SKM-1 treated with dmso at 0.1 percent for 144 hours (cell line): ENCODE results near the gene FBRS.

Experiments used
- DNase-seq: peaks from one replicate; lab custom pipeline; 2025; ENCODE audit not compliant: unreplicated experiment; lab: John Stamatoyannopoulos, UW

FBRS gene

DNA sequence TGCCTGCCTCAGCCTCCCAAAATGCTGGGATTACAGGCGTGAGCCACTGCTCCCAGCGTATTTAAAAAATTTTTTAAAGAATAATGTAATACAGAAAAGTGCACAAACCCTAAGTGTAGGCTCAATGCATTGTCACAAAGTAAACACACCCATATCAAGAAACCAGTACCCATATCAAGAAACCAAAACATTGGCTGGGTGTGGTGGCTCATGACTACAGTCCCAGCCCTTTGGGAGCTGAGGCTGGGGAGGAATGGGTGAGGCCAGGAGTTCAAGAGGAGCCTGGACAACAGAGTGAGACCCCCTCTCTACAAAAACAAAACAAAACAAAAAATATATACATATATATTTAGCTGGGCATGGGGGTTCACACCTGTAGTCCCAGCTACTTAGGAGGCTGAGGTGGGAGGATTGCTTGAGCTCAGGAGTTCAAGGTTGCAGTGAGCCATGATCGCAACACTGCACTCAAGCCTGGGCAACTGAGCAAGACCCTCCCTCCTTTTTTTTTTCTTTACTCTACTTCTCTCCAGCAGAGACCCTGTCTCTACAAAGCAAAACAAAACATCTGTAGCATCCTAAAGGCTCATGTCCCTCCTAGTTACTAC is 16.8 kb upstream of the FBRS start:
- no peak for DNase-seq

DNA sequence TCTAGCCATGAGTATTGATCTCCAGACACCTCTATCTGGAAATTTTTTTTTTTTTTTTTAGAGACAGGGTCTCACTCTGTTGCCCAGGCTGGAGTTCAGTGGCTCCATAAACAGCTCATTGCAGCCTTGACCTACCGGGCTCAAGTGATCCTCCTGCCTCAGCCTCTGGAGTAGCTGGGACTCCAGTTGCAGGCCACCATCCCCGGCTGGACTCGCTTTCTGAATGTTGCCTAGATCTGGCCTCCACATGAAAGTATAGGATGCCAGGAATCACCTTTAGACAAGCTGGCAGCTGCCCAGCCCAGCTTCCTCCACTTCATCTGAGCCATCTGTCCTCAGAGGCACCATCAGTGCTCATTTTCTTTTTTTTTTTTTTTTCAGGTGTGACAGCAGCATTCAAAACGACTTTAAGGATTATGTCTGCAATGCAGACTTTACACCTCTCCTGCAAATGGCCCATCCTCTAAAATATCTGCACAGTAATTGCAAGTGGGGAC is 13.8 kb upstream of the FBRS start:
- no peak for DNase-seq

GRCh38 chr16:30645727-30646126 is 12.5 kb upstream of the FBRS start:
- DNase-seq, result no peak

GRCh38 chr16:30647274-30647571 is 11.0 kb upstream of the FBRS start:
- DNase-seq, result no peak

- DNase-seq, result no peak
These were observed 8.4 kb upstream of the FBRS start for GRCh38 chr16:30649725-30650368.

DNA sequence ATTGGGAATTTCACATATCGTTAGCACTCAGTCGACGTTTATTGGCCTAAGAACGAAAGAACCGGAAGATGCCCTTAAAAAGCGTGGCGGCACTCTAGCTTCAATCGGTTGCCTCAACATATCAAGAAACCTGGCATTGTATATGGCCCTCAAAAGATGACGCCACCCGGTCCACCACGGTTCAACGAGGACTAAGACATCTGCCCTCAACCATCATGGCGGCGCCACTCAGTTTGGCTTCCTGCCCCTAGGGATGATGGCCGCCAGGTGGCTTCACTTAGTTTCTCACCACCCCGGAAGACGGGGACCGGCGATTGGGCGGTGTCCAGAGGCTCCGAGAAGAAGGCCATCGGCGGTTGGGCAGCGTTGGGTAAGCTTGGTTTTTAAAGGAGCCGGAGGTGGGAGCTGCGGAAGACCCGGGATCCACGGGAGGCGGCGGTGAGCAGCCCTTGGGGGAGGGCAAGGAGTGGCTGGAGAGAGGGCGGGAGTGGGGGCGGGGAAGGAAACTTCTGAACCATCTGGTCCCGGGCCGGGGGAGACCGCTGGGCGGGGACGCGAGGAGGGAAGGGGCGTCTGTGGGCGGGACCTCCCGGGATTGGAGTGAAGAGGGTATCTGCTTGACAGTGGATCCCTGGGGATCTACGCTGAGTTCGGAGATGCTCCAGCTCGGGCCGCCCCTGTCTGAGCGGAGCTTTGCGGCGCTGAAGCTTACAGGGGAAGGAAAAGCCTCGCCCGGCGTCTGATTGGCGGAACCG is 7.7 kb upstream of the FBRS start, which contains the start of gene PRR14:
Gene PRR14 (plus strand): TSS at position 592 of the 755 bp plus-strand sequence. CDS start 686 bp downstream, outside the sequence.
- DNase-seq, result peak; percentile 97

- DNase-seq, result peak; percentile 45
These were observed 6.9 kb upstream of the FBRS start for GRCh38 chr16:30651124-30652004.

DNA sequence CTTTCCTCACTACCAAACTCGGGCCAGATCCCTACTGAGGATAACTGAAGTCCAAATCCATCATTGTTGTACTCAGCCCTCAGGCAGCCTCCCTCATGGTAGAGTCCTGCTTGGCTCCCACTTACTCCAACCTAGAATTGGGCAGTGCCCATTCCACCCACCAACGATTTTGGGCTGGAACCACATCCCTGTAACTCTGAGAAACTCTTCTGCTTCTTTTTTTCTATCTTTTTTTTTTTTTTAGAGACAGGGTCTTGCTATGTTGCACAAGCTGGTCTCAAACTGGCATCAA is 6.3 kb upstream of the FBRS start:
- no peak for DNase-seq

DNA sequence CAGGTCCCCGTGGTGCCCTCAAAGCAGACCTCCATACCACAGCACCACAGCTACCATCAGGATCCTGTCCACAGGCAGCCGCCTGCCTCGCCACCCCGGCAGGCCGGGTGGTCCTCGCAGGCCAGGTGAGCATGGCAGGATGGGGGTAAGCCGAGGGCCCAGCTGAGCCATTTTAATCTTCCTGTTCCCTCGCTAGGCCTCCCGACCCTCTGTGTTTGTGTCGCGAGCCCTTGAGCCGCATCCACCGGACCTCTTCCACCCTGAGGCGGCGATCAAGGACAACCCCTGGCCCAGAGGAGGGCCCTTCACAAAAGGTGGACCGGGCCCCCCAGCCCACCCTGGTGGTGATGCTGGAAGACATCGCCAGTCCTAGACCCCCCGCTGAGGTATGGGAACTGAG is 5.5 kb upstream of the FBRS start:
- no peak for DNase-seq

DNA sequence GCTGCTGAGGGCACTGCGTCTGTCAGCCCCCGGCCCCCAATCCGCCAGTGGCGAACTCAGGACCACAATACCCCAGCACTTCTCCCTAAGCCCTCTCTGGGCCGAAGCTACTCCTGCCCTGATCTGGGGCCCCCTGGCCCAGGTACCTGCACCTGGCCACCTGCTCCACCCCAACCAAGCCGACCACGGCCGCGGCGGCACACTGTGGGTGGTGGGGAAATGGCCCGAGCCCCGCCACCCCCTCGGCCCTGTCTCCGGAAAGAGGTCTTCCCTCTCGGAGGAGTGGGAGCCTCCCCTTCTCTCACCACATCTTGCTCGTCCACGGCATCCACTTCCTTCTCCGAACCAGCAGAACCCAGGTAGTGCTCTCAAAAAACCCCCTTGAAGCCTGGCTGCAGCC is 3.4 kb upstream of the FBRS start:
- DNase-seq, result no peak

- no peak for DNase-seq
These were observed 2.4 kb upstream of the FBRS start for GRCh38 chr16:30655815-30656347.

GRCh38 chr16:30656388-30656787 is 1.8 kb upstream of the FBRS start:
- DNase-seq, result no peak

DNA sequence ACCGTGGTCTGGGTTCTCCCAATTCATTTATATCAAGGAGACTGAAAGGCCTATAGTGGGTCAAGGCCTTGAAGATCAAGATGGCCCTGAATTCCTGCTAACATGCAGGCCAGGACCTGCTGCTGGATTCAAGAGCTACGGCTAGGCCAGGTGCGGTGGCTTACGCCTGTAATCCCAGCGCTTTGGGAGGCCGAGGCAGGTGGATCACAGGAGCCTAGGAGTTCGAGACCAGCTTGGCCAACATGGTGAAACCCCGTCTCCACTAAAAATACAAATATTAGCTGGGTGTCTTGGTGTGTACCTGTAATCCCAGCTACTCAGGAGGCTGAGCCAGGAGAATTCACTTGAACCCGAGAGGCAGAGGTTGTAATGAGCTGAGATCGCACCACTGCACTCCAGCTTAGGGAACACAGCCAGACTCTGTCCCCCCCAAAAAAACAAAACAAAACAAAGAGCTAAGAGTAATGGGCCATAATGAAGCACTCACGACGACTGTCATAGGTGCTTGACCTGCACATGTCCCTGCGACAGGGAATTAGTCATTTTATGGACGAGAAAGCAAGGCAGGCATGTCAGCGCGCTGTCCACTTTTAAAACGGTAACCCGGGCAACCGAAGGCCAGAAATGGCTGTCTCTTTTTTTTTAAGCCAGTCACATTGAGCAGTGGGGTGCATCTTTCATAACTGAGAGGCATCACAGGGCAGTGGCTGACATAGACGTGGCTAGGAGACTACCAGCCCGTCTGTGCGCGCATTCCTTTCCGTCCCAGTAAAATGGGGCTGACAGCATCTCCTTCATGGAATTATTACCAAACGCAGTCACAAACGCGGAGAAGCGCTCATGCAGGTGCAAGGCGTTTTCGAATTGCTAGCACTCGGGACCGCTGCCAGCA is 1.0 kb upstream of the FBRS start:
- no peak for DNase-seq

DNA sequence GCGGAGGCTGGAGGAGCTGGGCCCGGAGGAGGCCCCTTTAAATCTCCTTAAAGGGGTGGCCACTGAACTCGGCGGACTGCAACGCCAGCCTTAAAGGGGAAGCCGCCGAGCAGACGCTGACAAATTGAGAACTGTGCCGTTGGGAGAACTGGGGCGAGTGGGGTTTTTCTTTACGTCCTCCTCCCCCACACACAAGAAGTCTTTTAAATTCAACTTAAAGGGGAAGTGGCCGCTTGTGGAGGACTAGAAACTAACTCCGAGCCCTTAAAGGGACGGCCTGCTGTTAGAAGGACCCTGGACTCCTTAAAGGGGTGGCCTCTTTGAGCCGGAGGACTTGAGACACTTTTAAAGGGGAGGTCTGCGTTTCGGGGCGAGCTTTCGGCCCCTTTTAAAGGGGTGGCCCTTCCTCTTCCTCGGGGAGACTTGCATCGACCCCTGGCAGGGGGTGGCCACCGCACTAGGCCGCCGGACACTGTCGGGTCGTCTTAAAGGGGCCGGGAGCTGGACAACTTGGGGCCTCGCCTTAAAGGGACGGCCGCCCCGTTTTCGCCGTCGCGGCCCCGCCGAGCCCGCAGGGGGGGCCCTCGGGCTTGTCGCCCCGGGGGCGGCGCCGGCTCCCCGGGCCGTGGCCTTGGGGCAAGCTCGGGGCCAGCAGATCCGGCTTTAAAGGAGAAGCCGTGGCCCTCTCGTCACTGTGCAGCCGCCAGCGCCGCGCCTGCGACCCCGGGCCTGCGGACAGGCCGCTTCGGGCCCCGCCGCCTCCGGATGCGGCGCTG is 688 bp downstream of the FBRS start:
- peak; percentile 100 for DNase-seq

GRCh38 chr16:30659507-30660423 is 1.5 kb downstream of the FBRS start:
- DNase-seq, result peak; percentile 18

GRCh38 chr16:30660424-30661261 is 2.4 kb downstream of the FBRS start:
- no peak for DNase-seq

DNA sequence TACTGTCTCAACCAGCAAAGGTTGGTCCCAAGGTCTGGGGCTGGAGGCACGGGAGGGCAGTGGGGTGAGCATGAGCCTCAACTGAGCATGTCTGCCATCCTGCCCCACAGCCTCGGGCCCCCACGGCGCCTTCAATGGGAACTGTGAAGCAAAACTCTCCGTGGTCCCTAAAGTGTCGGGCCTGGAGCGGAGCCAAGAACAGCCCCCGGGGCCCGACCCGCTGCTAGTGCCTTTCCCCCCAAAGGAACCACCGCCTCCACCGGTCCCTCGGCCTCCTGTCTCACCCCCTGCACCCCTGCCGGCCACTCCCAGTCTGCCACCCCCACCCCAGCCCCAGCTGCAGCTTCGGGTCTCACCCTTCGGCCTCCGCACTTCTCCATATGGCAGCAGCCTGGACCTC is 4.2 kb downstream of the FBRS start:
- no peak for DNase-seq

DNA sequence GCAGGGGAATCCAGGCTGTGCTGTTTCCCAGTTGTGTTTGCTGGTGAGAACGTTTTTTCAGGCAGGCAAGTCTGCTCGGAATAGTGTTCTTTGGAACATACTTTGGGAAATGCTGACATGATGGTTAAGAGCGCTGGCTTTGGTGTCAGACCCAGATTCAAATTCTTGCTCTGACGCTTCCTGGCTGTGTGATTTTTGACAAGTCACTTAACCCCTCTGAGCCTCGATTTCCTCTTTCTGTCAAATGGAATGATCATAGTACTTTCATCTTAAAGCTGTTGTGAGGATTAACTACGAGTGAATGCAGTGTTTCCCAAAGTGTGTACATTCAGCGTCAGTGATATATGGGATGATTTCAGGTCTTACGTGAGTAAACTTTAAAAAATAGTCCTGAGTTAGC is 4.8 kb downstream of the FBRS start:
- no peak for DNase-seq
